GM18951 (cell line): ENCODE measurements around the gene KRTAP1-5.

ENCODE experiments used
- POLR2A ChIP-seq: IDR thresholded peaks from 4 replicates; pipeline ENCODE4 v1.6.1; 2011; ENCODE audit warnings: mild to moderate bottlenecking; ENCODE audit not compliant: insufficient read length, insufficient read depth; ENCODE audit errors: extremely low read depth
- in situ Hi-C: fragments of 300-500 bp; cut with MboI; formaldehyde crosslinking; loops from one replicate; pipeline ENCODE4 v1.12.0; 2022; ENCODE audit warnings: low sequenced_read_pairs, mixed read lengths, inconsistent platforms; ENCODE audit not compliant: unreplicated experiment

KRTAP1-5 gene

GRCh38 chr17:40980596-40980995 lies 46.4 kb downstream of the KRTAP1-5 start:
- in situ Hi-C loops = no loop called here
- no peak for TF ChIP-seq POLR2A

- no peak for TF ChIP-seq POLR2A
- in situ Hi-C loops = no loop called here
Observed at GRCh38 chr17:40980117-40980516, 46.9 kb downstream of the KRTAP1-5 start.

DNA sequence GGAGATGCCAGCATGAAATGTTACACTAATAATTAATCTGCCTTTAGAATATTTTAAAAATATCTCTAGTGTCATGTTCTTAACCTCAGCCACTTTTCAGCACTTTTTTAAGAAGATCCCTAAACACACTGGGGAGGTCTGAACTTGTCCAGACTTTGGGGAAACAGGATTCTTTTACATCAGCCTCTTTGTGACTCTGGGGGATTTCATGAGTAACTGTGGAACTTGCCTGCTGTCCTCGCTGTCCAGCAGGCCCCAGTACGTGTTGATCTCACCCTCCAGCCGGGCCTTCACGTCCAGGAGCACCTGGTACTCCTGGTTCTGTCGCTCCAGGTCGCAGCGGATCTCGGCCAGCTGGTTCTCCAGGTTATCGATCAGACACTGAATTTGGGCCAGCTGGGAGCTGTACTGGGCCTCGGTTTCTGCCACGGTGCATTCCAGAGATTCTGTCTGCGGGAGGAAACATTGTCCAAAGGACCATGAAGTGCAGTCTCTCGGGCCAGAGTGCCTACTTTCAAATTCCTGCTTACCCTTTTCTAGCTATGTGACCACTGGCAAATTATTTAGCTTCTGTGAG lies 48.3 kb downstream of the KRTAP1-5 start:
- TF ChIP-seq POLR2A = no peak
- in situ Hi-C loops = no loop called here
